Activated effector memory CD4-positive, alpha-beta T cell treated with Interleukin-2 at 50 U/mL for 16 hours (primary cell): ENCODE data around the gene CA14.
A peak's percentile ranks its signal among the peaks of the same experiment; 100 is the strongest.
"Not testable (repeated sequence)": the region's sequence is repeated elsewhere in the genome, so short reads cannot be mapped to it uniquely, and the experiment has no call there.

Source experiments
- DNase-seq: peaks from one replicate; pipeline ENCODE4 v3.0.0-alpha.2; 2020

CA14 gene

GRCh38 chr1:150257624-150258585 is at the start of gene CA14:
Gene CA14, plus strand, starts transcription at chr1:150257774. Its CDS starts 355 bp downstream, at chr1:150258129.
- DNase-seq: no peak

GRCh38 chr1:150208460-150208859 is 49.1 kb upstream of the CA14 start:
- not testable (repeated sequence) for DNase-seq

GRCh38 chr1:150210091-150210490 is 47.5 kb upstream of the CA14 start:
- no peak for DNase-seq

- no peak for DNase-seq
Observed at GRCh38 chr1:150210706-150211105, 46.9 kb upstream of the CA14 start.

GRCh38 chr1:150212070-150212469 is 45.5 kb upstream of the CA14 start:
- no peak for DNase-seq

- peak; percentile 86 for DNase-seq
Observed at GRCh38 chr1:150213170-150214098, 44.1 kb upstream of the CA14 start.

GRCh38 chr1:150214099-150214756 is 43.3 kb upstream of the CA14 start:
- DNase-seq: not testable (repeated sequence)

- not testable (repeated sequence) for DNase-seq
Observed at GRCh38 chr1:150215855-150216254, 41.7 kb upstream of the CA14 start.

- no peak for DNase-seq
Observed at GRCh38 chr1:150221552-150221951, 36.0 kb upstream of the CA14 start.

- DNase-seq: no peak
Observed at GRCh38 chr1:150224983-150225382, 32.6 kb upstream of the CA14 start.

- DNase-seq: no peak
Observed at GRCh38 chr1:150225546-150225945, 32.0 kb upstream of the CA14 start.

- DNase-seq: no peak
Observed at GRCh38 chr1:150226486-150226885, 31.1 kb upstream of the CA14 start.

GRCh38 chr1:150227228-150227627 is 30.3 kb upstream of the CA14 start:
- DNase-seq: no peak

GRCh38 chr1:150228246-150228645 is 29.3 kb upstream of the CA14 start:
- DNase-seq: not testable (repeated sequence)

- DNase-seq: not testable (repeated sequence)
Observed at GRCh38 chr1:150232921-150233320, 24.7 kb upstream of the CA14 start.

GRCh38 chr1:150233359-150234308 is 23.9 kb upstream of the CA14 start:
- no peak for DNase-seq

- DNase-seq: no peak
Observed at GRCh38 chr1:150234309-150234565, 23.3 kb upstream of the CA14 start.

- peak; percentile 81 for DNase-seq
Observed at GRCh38 chr1:150234566-150235293, 22.8 kb upstream of the CA14 start.

GRCh38 chr1:150235294-150235851 is 22.2 kb upstream of the CA14 start:
- DNase-seq: no peak

- peak; percentile 90 for DNase-seq
Observed at GRCh38 chr1:150235852-150236613, 21.5 kb upstream of the CA14 start, which contains the start of gene ANP32E. Gene ANP32E, minus strand, starts transcription at chr1:150236112. Its CDS starts 326 bp downstream, at chr1:150235786.
